KMS-11 (cell line): Measurements from ENCODE around the gene TNIP1.

Experiments used
- H2AFZ ChIP-seq: fragments of 200-600 bp; sonication (generic); 2 replicates; pipeline ENCODE4 v1.6.1; 2016; ENCODE audit warnings: antibody characterized with exemption, mixed run types, low read depth
- H3K27ac ChIP-seq: fragments of 200-600 bp; sonication (generic); 2 replicates; pipeline ENCODE4 v1.6.1; 2016; ENCODE audit warnings: mild to moderate bottlenecking, mixed run types
- H3K27me3 ChIP-seq: fragments of 200-600 bp; sonication (generic); 2 replicates; pipeline ENCODE4 v1.6.1; 2017; ENCODE audit warnings: mild to moderate bottlenecking, low read depth, mixed run types, moderate library complexity; ENCODE audit not compliant: insufficient read depth
- H3K36me3 ChIP-seq: fragments of 200-600 bp; sonication (generic); 2 replicates; pipeline ENCODE4 v1.6.1; 2017; ENCODE audit warnings: mild to moderate bottlenecking, mixed run types; ENCODE audit not compliant: insufficient read depth
- H3K4me1 ChIP-seq: fragments of 200-600 bp; sonication (generic); 2 replicates; pipeline ENCODE4 v1.6.1; 2016; ENCODE audit warnings: mild to moderate bottlenecking, low read depth, mixed run types; ENCODE audit not compliant: poor library complexity, severe bottlenecking
- H3K4me2 ChIP-seq: fragments of 200-600 bp; sonication (generic); 2 replicates; pipeline ENCODE4 v1.7.0; 2016; ENCODE audit warnings: mild to moderate bottlenecking, mixed run types
- H3K4me3 ChIP-seq: fragments of 200-600 bp; sonication (generic); IDR thresholded peaks from 2 replicates; pipeline ENCODE4 v1.6.1; 2017; ENCODE audit warnings: low read depth, low read length, mixed read lengths; ENCODE audit not compliant: insufficient read depth
- H3K79me2 ChIP-seq: fragments of 200-600 bp; sonication (generic); 2 replicates; pipeline ENCODE4 v1.6.1; 2016; ENCODE audit warnings: low read depth, mixed run types; ENCODE audit not compliant: insufficient read depth
- H3K9ac ChIP-seq: fragments of 200-600 bp; sonication (generic); 2 replicates; pipeline ENCODE4 v1.6.1; 2016; ENCODE audit warnings: mild to moderate bottlenecking, mixed run types
- H4K20me1 ChIP-seq: fragments of 200-600 bp; sonication (generic); 2 replicates; pipeline ENCODE4 v1.6.1; 2016; ENCODE audit warnings: mild to moderate bottlenecking, mixed run types; ENCODE audit not compliant: insufficient read depth
- CTCF ChIP-seq: fragments of 200-600 bp; sonication (generic); conservative IDR thresholded peaks from 2 replicates; pipeline ENCODE4 v1.6.1; 2017; ENCODE audit warnings: low read depth, mild to moderate bottlenecking, antibody characterized with exemption, low read length, moderate library complexity, mixed read lengths

TNIP1 gene

GRCh38 chr5:151083081-151083676 is 2.3 kb upstream of the TNIP1 start:
- Histone ChIP-seq H3K4me3 (no peak overlapping the region), H2AFZ (no peak overlapping the region), H3K79me2 (peaks cover 37% of the 10 kb centered on the region), H3K27me3 (no peaks in the 10 kb centered on the region), H4K20me1 (no peaks in the 10 kb centered on the region), H3K4me1 (peaks cover 66% of the 10 kb centered on the region), H3K9ac (peak overlapping the region; percentile 32; the same call in 1 of the 2 replicates), H3K27ac (peak overlapping the region; percentile 81), H3K4me2 (peak overlapping the region; percentile 93), H3K36me3 (no peaks in the 10 kb centered on the region)
- no peak for TF ChIP-seq CTCF

DNA sequence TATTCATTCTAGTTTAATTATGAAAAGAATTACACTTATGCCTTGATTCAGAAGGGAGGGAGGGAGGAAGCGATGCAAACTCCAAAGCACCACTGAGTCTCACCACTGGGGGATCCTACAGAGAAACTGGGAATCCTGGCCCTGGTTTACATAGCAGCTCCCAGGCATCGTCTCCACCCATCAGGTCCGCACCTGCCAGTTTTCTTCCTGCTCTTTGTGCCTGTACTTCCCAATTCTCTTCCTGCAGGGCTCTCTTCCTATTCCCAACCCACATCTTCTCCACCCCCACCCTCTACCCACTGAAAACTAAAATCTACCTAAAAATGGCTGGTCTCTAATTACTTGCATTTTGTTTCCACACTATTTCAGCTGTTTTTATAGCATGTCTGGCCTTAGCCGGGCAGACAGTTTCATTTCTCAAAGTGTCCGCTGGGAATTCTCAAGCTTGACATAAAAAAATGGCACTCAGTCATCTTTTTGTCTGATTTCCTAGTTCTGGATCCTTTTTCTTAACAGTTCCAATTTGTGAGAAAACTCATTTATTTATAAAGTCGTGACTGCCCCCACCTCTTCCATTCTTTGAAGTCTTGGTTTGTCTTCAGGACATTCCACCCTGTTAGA is 1.6 kb upstream of the TNIP1 start:
- H3K4me1 ChIP-seq, result peaks cover 60% of the 10 kb centered on the region
- H3K36me3 ChIP-seq, result no peaks in the 10 kb centered on the region
- H3K27me3 ChIP-seq, result no peaks in the 10 kb centered on the region
- H3K27ac ChIP-seq, result peak overlapping the region; percentile 81
- no peaks in the 10 kb centered on the region for H4K20me1 ChIP-seq
- peak overlapping the region; percentile 93 for H3K4me2 ChIP-seq
- peaks cover 45% of the 10 kb centered on the region for H3K79me2 ChIP-seq
- no peak for TF ChIP-seq CTCF
- H3K4me3 ChIP-seq, result no peak overlapping the region
- H2AFZ ChIP-seq, result no peak overlapping the region
- H3K9ac ChIP-seq, result peak overlapping the region; percentile 26; the same call in 1 of the 2 replicates

DNA sequence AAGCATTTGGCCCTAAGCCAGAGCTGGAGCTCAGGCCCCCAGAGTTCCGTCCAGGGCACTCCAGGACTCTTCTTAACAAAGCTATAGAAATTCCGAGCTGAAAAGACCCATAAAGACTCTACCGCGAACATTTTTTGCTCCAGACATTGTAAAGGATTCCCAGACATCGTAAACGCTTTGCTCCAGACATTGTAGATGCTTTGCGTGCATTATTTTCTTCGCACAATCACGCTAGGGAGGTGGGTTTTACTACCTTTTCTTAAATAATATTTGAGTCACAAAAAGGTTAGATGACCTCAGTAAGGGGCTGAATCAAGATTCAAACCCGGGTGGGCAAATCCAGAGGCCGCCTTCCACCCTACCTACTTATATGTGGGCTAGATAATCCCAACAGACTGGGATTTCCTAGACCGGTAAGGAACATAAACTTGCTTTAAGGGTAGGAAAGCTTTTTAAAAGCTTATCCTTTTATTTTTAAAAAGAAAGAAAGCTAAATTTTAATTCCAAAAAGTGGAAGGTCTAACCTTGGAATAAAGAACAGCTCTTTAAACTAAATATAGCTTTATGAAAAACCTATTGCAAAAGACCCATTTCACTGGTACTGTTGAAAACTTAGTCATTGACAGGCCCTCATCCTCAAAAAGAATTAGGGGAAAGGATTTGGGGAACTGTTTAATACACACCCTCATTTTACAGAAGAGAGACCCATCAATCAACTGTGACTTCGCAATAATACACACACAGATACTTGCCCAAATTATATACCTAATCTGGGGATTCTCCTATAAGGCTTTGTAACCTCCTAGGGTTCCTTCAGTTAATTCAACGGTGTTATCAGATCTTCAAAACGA is 822 bp upstream of the TNIP1 start:
- Histone ChIP-seq H3K4me2 (peak overlapping the region; percentile 93), H3K27ac (peak overlapping the region; percentile 81), H2AFZ (peak overlapping the region; percentile 41), H3K79me2 (peaks cover 52% of the 10 kb centered on the region), H3K4me1 (peaks cover 57% of the 10 kb centered on the region), H4K20me1 (no peaks in the 10 kb centered on the region), H3K4me3 (no peak overlapping the region), H3K36me3 (no peaks in the 10 kb centered on the region), H3K9ac (peak overlapping the region; percentile 84), H3K27me3 (no peaks in the 10 kb centered on the region)
- TF ChIP-seq CTCF, result no peak

DNA sequence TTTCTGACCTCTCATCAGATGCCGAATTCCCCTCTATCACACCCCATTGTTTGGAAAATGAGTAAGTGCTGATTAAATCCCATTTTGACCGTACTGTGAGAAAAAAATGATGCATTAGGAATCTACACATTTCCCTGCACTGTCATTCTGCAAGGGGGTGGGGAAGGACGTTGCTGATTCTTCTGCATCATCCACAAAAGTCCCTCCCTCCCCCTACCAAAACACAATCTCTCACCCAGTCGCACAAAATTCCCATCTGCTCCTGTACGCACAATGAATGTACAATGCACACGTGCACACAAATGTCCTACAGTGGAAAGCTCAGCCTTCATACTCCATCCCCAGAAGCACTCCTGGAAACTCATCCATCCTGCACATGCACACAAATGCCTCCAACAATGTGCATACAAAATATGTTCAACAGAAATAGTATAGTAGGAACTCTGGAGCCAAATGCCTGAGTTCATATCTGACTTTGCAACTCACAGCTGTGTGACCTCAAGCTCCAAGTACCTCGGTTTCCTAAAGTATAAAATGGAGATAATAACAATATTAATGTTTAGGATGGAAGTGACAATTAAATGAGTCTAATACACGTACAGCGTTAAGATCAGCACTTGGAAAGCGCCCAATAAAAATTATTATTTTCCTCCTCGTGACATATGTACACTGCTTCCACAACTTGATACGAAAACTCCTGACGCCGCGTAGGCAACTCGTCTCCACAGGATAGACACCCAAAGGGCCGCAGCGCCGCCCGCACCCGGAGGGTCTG is 809 bp downstream of the TNIP1 start:
- peak overlapping the region; percentile 86 for H3K4me2 ChIP-seq
- H3K27ac ChIP-seq, result peak overlapping the region; percentile 81
- TF ChIP-seq CTCF, result no peak
- no peak overlapping the region for H3K4me3 ChIP-seq
- H3K4me1 ChIP-seq, result peaks cover 42% of the 10 kb centered on the region
- H4K20me1 ChIP-seq, result no peaks in the 10 kb centered on the region
- H3K36me3 ChIP-seq, result no peaks in the 10 kb centered on the region
- H3K79me2 ChIP-seq, result peaks cover 68% of the 10 kb centered on the region
- H3K9ac ChIP-seq, result peak overlapping the region; percentile 84; the same call in 1 of the 2 replicates
- H3K27me3 ChIP-seq, result no peaks in the 10 kb centered on the region
- no peak overlapping the region for H2AFZ ChIP-seq
